HepG2 (cell line): ENCODE measurements around the gene CKB. TPM values are rescaled to one million over a fixed set of nuclear protein-coding genes. Genes with fewer than 3 reads are reported as not detected.

Experiments
- ATAC-seq: fragments of 200-7000 bp; cut with Tn5 transposase; 3 replicates; pipeline ENCODE4 v1.9.1; 2020; ENCODE audit warnings: mild to moderate bottlenecking, moderate library complexity
- BruUV-seq: library from RNA; stranded (reverse); fragments of 400-500 nt; replicated peaks from 2 replicates; lab custom pipeline; 2021; lab: Mats Ljungman, UMichigan
- CTCF ChIA-PET: fragments of 300-600 bp; formaldehyde crosslinking; extraction: SDS; loops from one replicate; lab custom pipeline; 2021; ENCODE audit warnings: low total read pairs, inconsistent platforms, low intra/inter-chr PET ratio; lab: Yijun Ruan, JAX
- POLR2A ChIA-PET: fragments of 350-600 bp; sonication (Branson Sonifier 250); formaldehyde crosslinking; loops from one replicate; lab custom pipeline; 2020; ENCODE audit warnings: antibody characterized with exemption, inconsistent platforms; lab: Yijun Ruan, JAX
- DNase-seq: peaks from one replicate; pipeline ENCODE4 v3.0.0-alpha.2; 2015; ENCODE audit warnings: low spot score
- FAIRE-seq: peaks from 3 replicates; lab custom pipeline; 2011; peaks lifted over from hg19 to GRCh38; lab: Jason Lieb, UNC
- H2AFZ ChIP-seq: one replicate; pipeline ENCODE4 v1.6.1; 2011; ENCODE audit warnings: low read length, inconsistent platforms
- H3K27ac ChIP-seq: fragments of 300-600 bp; 3 replicates; pipeline ENCODE4 v1.8.0; 2011; ENCODE audit warnings: mixed run types, mild to moderate bottlenecking, mixed read lengths, low read length, inconsistent platforms; ENCODE audit not compliant: insufficient read depth; ENCODE audit errors: extremely low read length
- H3K27me3 ChIP-seq, 2 experiments: fragments of 200-600 bp in 1 of 2; 2 replicates in 1 of 2; 3 replicates in 1 of 2; pipeline versions ENCODE4 v1.6.0 to v1.8.0; 2011; ENCODE audit warnings: low read length in 2 of 2, mild to moderate bottlenecking in 2 of 2, moderate library complexity in 2 of 2, inconsistent platforms in 1 of 2; ENCODE audit not compliant: insufficient read depth in 2 of 2, control insufficient read depth in 1 of 2
- H3K36me3 ChIP-seq, 2 experiments: fragments of 200-600 bp in 1 of 2; replicated peaks in 1 of 2; 2 replicates in 1 of 2; 3 replicates in 1 of 2; pipeline versions ENCODE4 v1.5.1 to v1.8.0; 2011; ENCODE audit warnings: low read length in 2 of 2, inconsistent platforms in 1 of 2; ENCODE audit not compliant: insufficient read depth in 2 of 2, control insufficient read depth in 1 of 2
- H3K4me1 ChIP-seq: 2 replicates; pipeline ENCODE4 v1.5.1; 2012; ENCODE audit warnings: low read length, inconsistent platforms; ENCODE audit not compliant: insufficient read depth
- H3K4me2 ChIP-seq: 2 replicates; pipeline ENCODE4 v1.6.0; 2011; ENCODE audit warnings: low read depth, low read length, inconsistent platforms
- H3K4me3 ChIP-seq, 3 experiments: fragments of 200-600 bp in 1 of 3; sonication (generic), shearing (Covaris generic) in 1 of 3; replicated peaks in 1 of 3; 2 replicates each; pipeline ENCODE4 v1.5.1; 2011 to 2016; ENCODE audit warnings: low read length in 3 of 3, inconsistent platforms in 2 of 3, low read depth in 2 of 3, mild to moderate bottlenecking in 2 of 3, control low read depth in 1 of 3, mixed read lengths in 1 of 3; ENCODE audit not compliant: insufficient read depth in 1 of 3
- H3K79me2 ChIP-seq: one replicate; pipeline ENCODE4 v1.6.1; 2011; ENCODE audit warnings: low read length, inconsistent platforms; ENCODE audit not compliant: insufficient read depth
- H3K9ac ChIP-seq: 2 replicates; pipeline ENCODE4 v1.6.0; 2011; ENCODE audit warnings: mild to moderate bottlenecking, low read depth, low read length, inconsistent platforms; ENCODE audit not compliant: insufficient read depth
- H3K9me3 ChIP-seq: 2 replicates; pipeline ENCODE4 v1.5.1; 2012; ENCODE audit warnings: mild to moderate bottlenecking, low read length
- H4K20me1 ChIP-seq: 2 replicates; pipeline ENCODE4 v1.6.0; 2011; ENCODE audit warnings: inconsistent platforms, mild to moderate bottlenecking, low read length, moderate library complexity; ENCODE audit not compliant: insufficient read depth
- CEBPB ChIP-seq: IDR thresholded peaks from 2 replicates; pipeline ENCODE4 v1.6.1; 2011; ENCODE audit warnings: low read depth, low read length, improper control_type of control experiment, borderline replicate concordance
- EHMT2 ChIP-seq: fragments of 200-600 bp; sonication (generic); IDR thresholded peaks from 2 replicates; pipeline ENCODE4 v1.7.0; 2017; ENCODE audit warnings: antibody characterized with exemption, low read depth, low read length, borderline replicate concordance
- FOXJ3 ChIP-seq: sonication (generic); formaldehyde crosslinking; IDR thresholded peaks from 2 replicates; pipeline ENCODE4 v1.4.0; 2020; ENCODE audit warnings: missing genetic modification reagents, mild to moderate bottlenecking, borderline replicate concordance
- GATAD2A ChIP-seq: IDR thresholded peaks from 2 replicates; pipeline ENCODE4 v1.6.1; 2016
- HNRNPUL1 ChIP-seq: fragments of 200-400 bp; formaldehyde crosslinking; IDR thresholded peaks from 2 replicates; pipeline ENCODE4 v1.6.1; 2017; ENCODE audit warnings: low read depth, mild to moderate bottlenecking, low read length, moderate library complexity
- KDM4B ChIP-seq: sonication (generic); formaldehyde crosslinking; IDR thresholded peaks from 2 replicates; pipeline ENCODE4 v1.4.0; 2020; ENCODE audit warnings: missing genetic modification reagents
- NFE2L1 ChIP-seq: sonication (generic); formaldehyde crosslinking; IDR thresholded peaks from 2 replicates; pipeline ENCODE4 v1.4.0; 2020; ENCODE audit warnings: missing genetic modification reagents, mild to moderate bottlenecking, borderline replicate concordance
- POLR2A ChIP-seq, 2 experiments: IDR thresholded peaks; 2 replicates each; pipeline ENCODE4 v1.6.1; 2011; ENCODE audit warnings: low read depth in 2 of 2, low read length in 2 of 2, mild to moderate bottlenecking in 1 of 2, moderate library complexity in 1 of 2; ENCODE audit not compliant: insufficient read depth in 1 of 2
- SAP130 ChIP-seq: IDR thresholded peaks from 2 replicates; pipeline ENCODE4 v1.6.1; 2016; ENCODE audit warnings: low read depth
- TAF15 ChIP-seq: fragments of 200-400 bp; formaldehyde crosslinking; IDR thresholded peaks from one replicate; pipeline ENCODE4 v1.6.1; 2018; ENCODE audit warnings: mild to moderate bottlenecking, low read depth, low read length; ENCODE audit not compliant: poor library complexity, severe bottlenecking
- TGIF2 ChIP-seq: IDR thresholded peaks from 2 replicates; pipeline ENCODE4 v1.6.1; 2016; ENCODE audit warnings: control low read depth, missing compliant biosample characterization
- WIZ ChIP-seq: sonication (generic); formaldehyde crosslinking; IDR thresholded peaks from 2 replicates; pipeline ENCODE4 v1.5.1; 2020; ENCODE audit warnings: mild to moderate bottlenecking, missing genetic modification reagents
- ZFAT ChIP-seq: sonication (generic); formaldehyde crosslinking; conservative IDR thresholded peaks from 2 replicates; pipeline ENCODE4 v1.8.1; 2023; ENCODE audit warnings: missing genetic modification reagents, inconsistent platforms
- ZFP62 ChIP-seq: sonication (generic); formaldehyde crosslinking; IDR thresholded peaks from 2 replicates; pipeline ENCODE4 v1.4.0; 2020; ENCODE audit warnings: missing genetic modification reagents
- ZNF143 ChIP-seq: sonication (generic); formaldehyde crosslinking; IDR thresholded peaks from 2 replicates; pipeline ENCODE4 v1.4.0; 2020; ENCODE audit warnings: missing genetic modification reagents
- ZNF331 ChIP-seq: sonication (generic); formaldehyde crosslinking; IDR thresholded peaks from 2 replicates; pipeline ENCODE4 v1.4.0; 2020; ENCODE audit warnings: missing genetic modification reagents
- ZNF33A ChIP-seq: sonication (generic); formaldehyde crosslinking; IDR thresholded peaks from 2 replicates; pipeline ENCODE4 v1.5.1; 2020; ENCODE audit warnings: missing genetic modification reagents, mild to moderate bottlenecking, moderate library complexity, borderline replicate concordance
- ZNF496 ChIP-seq: sonication (generic); formaldehyde crosslinking; IDR thresholded peaks from 2 replicates; pipeline ENCODE4 v1.8.1; 2023; ENCODE audit warnings: mild to moderate bottlenecking, moderate library complexity, missing genetic modification reagents; ENCODE audit not compliant: insufficient replicate concordance
- ZNF773 ChIP-seq: sonication (generic); formaldehyde crosslinking; IDR thresholded peaks from 2 replicates; pipeline ENCODE4 v1.4.0; 2020; ENCODE audit warnings: missing genetic modification reagents, borderline replicate concordance
- WGBS: methylation state at CpG from one replicate; pipeline ENCODE4 v1.1.6; 2017; ENCODE audit warnings: low lambda C conversion rate; 5-methylcytosine and 5-hydroxymethylcytosine counted together
- in situ Hi-C: cut with HindIII; loops from 2 replicates; pipeline ENCODE4 v1.10.0; 2017; ENCODE audit warnings: low pct_unique_long_range_greater_than_20kb; ENCODE audit not compliant: extremely low pct_ligation_motif_present
- intact Hi-C: fragments of 100-400 bp; cut with micrococcal nuclease; formaldehyde crosslinking; loops from one replicate; pipeline ENCODE4 v1.10.0; 2022; ENCODE audit not compliant: unreplicated experiment
- polyA plus RNA-seq, 8 experiments: library from polyadenylated mRNA; depleted of rRNA in 3 of 8; stranded (reverse) in 7 of 8; unstranded in 1 of 8; fragments of >200 nt; fragmentation: Illumina TruSeq in 4 of 8; extraction: Trizol in 4 of 8; gene quantifications; 2 replicates each; pipeline versions ENCODE4 v1.2.1 to v1.2.3, GENCODE V29; 2011 to 2016; ENCODE audit warnings: low read depth in 4 of 8, missing spikeins in 1 of 8, mixed read lengths in 1 of 8; ENCODE audit not compliant: insufficient read depth in 1 of 8
- total RNA-seq, 5 experiments: library from RNA; depleted of rRNA; stranded (reverse); fragments of >200 nt; fragmentation: Illumina TruSeq; extraction: Trizol; gene quantifications; 2 replicates each; pipeline ENCODE4 v1.2.3, GENCODE V29; 2016; ENCODE audit warnings: low read depth in 1 of 5
- TF ChIP-seq, protein P1 (sequence below): sonication (generic); formaldehyde crosslinking; IDR thresholded peaks from 2 replicates; pipeline ENCODE4 v1.4.0; 2020; ENCODE audit warnings: missing genetic modification reagents

Gene CKB
- total and polyA plus RNA-seq, 2 of the 13 experiments (the other 11 are each of a cell fraction or from before 2014, with no cell fraction given) = 82.3 to 217 TPM

GRCh38 chr14:103508521-103509329, 13.9 kb downstream of the CKB start (continued):
- TF ChIP-seq HNRNPUL1 (no peak), TGIF2 (CRISPR knock-in tag) (no peak), GATAD2A (peak; percentile 25; the same call in 1 of the 2 replicates), EHMT2 (no peak), CEBPB (peak; percentile 78), WIZ (CRISPR knock-in tag) (no peak), ZNF496 (CRISPR knock-in tag) (no peak), POLR2A (IDR thresholded peaks at IDR 0.05; ENCODE audit: insufficient read depth in 1 of 2, low read depth in 2 of 2, low read length in 2 of 2) (no peak), ZNF773 (CRISPR knock-in tag) (no peak), FOXJ3 (CRISPR knock-in tag) (no peak)

- Histone ChIP-seq H3K9ac (no peak overlapping the region), H3K27me3 (no peaks in the 10 kb centered on the region), H3K79me2 (no peaks in the 10 kb centered on the region), H3K4me3 (no peak overlapping the region), H3K36me3 (peaks cover 15 to 31% of the 10 kb centered on the region in 2 experiments), H3K27ac (no peak overlapping the region), H4K20me1 (no peaks in the 10 kb centered on the region), H3K4me1 (peaks cover 17% of the 10 kb centered on the region), H3K9me3 (no peaks in the 10 kb centered on the region), H2AFZ (no peak overlapping the region), H3K4me2 (no peak overlapping the region)
- in situ Hi-C loops = no loop called here
- ATAC-seq (no peak), FAIRE-seq (no peak), DNase-seq (no peak)
- intact Hi-C loops = no loop called here
- ChIA-PET POLR2A (no interaction called here), CTCF (no interaction called here)
- WGBS = 93% methylated on average over 3 of the region's 3 CpGs
- BruUV-seq = no TSS peak
- TF ChIP-seq, protein P1, sequence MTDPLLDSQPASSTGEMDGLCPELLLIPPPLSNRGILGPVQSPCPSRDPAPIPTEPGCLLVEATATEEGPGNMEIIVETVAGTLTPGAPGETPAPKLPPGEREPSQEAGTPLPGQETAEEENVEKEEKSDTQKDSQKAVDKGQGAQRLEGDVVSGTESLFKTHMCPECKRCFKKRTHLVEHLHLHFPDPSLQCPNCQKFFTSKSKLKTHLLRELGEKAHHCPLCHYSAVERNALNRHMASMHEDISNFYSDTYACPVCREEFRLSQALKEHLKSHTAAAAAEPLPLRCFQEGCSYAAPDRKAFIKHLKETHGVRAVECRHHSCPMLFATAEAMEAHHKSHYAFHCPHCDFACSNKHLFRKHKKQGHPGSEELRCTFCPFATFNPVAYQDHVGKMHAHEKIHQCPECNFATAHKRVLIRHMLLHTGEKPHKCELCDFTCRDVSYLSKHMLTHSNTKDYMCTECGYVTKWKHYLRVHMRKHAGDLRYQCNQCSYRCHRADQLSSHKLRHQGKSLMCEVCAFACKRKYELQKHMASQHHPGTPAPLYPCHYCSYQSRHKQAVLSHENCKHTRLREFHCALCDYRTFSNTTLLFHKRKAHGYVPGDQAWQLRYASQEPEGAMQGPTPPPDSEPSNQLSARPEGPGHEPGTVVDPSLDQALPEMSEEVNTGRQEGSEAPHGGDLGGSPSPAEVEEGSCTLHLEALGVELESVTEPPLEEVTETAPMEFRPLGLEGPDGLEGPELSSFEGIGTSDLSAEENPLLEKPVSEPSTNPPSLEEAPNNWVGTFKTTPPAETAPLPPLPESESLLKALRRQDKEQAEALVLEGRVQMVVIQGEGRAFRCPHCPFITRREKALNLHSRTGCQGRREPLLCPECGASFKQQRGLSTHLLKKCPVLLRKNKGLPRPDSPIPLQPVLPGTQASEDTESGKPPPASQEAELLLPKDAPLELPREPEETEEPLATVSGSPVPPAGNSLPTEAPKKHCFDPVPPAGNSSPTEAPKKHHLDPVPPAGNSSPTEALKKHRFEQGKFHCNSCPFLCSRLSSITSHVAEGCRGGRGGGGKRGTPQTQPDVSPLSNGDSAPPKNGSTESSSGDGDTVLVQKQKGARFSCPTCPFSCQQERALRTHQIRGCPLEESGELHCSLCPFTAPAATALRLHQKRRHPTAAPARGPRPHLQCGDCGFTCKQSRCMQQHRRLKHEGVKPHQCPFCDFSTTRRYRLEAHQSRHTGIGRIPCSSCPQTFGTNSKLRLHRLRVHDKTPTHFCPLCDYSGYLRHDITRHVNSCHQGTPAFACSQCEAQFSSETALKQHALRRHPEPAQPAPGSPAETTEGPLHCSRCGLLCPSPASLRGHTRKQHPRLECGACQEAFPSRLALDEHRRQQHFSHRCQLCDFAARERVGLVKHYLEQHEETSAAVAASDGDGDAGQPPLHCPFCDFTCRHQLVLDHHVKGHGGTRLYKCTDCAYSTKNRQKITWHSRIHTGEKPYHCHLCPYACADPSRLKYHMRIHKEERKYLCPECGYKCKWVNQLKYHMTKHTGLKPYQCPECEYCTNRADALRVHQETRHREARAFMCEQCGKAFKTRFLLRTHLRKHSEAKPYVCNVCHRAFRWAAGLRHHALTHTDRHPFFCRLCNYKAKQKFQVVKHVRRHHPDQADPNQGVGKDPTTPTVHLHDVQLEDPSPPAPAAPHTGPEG (CRISPR knock-in tag) = no peak
- TF ChIP-seq KDM4B (no peak), ZNF33A (CRISPR knock-in tag) (no peak), TAF15 (no peak), ZFAT (CRISPR knock-in tag) (no peak), ZNF331 (no peak), ZFP62 (CRISPR knock-in tag) (no peak), NFE2L1 (no peak), ZNF143 (CRISPR knock-in tag) (no peak), SAP130 (CRISPR knock-in tag) (no peak)
Observed at GRCh38 chr14:103507751-103508150, 14.9 kb downstream of the CKB start.
